LNCAP (cell line): ENCODE measurements around the gene EVI5L.

ENCODE experiments used
- CTCF ChIP-seq: fragments of 450-650 bp; IDR thresholded peaks from 2 replicates; pipeline ENCODE4 v1.5.1; 2017; ENCODE audit warnings: mild to moderate bottlenecking

EVI5L gene

GRCh38 chr19:7801020-7801570, 28.9 kb upstream of the EVI5L start:
- no peak for TF ChIP-seq CTCF

GRCh38 chr19:7806234-7806633, 23.8 kb upstream of the EVI5L start:
- no peak for TF ChIP-seq CTCF

GRCh38 chr19:7806876-7807275, 23.1 kb upstream of the EVI5L start:
- TF ChIP-seq CTCF = no peak

- TF ChIP-seq CTCF = no peak
These were observed 21.9 kb upstream of the EVI5L start for GRCh38 chr19:7808108-7808507.

- TF ChIP-seq CTCF = no peak
These were observed 18.0 kb upstream of the EVI5L start for GRCh38 chr19:7811989-7812388.

GRCh38 chr19:7815325-7815724, 14.7 kb upstream of the EVI5L start:
- no peak for TF ChIP-seq CTCF

- TF ChIP-seq CTCF = no peak
These were observed 12.2 kb upstream of the EVI5L start for GRCh38 chr19:7817801-7818200.

- TF ChIP-seq CTCF = no peak
These were observed 11.2 kb upstream of the EVI5L start for GRCh38 chr19:7818806-7819205.
